ENCODE results near the gene MLIP.
"Not testable (repeated sequence)": the region's sequence is repeated elsewhere in the genome, so short reads cannot be mapped to it uniquely, and the experiment has no call there.

The MLIP gene

GRCh38 chr6:54196905-54197304 lies 85.7 kb downstream of the MLIP start:
- no peak overlapping the region for H4K8ac ChIP-seq (ENCODE audit: low read depth, low read length)
- H3K4me2 ChIP-seq (ENCODE audit: low read length) = no peak overlapping the region
- no peak overlapping the region for H2AK5ac ChIP-seq (ENCODE audit: low read length)
- H3K4me3 ChIP-seq (ENCODE audit: low read length) = no peak overlapping the region
- H3K18ac ChIP-seq (ENCODE audit: low read length) = no peak overlapping the region
- no peak overlapping the region for H3K23ac ChIP-seq (ENCODE audit: low read length)
- no peaks in the 10 kb centered on the region for H3K79me2 ChIP-seq (ENCODE audit: control insufficient read depth, insufficient read depth, low read length)
- no peak overlapping the region for H2BK120ac ChIP-seq (ENCODE audit: low read depth, low read length)
- no peaks in the 10 kb centered on the region for H3K79me1 ChIP-seq (ENCODE audit: low read length)
- no peak overlapping the region for H3K27ac ChIP-seq (ENCODE audit: low read depth, low read length)
- H3K4me1 ChIP-seq (ENCODE audit: control insufficient read depth, low read depth, low read length) = no peaks in the 10 kb centered on the region
- no peak overlapping the region for H3K56ac ChIP-seq (ENCODE audit: low read length)
- no peaks in the 10 kb centered on the region for H3K27me3 ChIP-seq (ENCODE audit: insufficient read depth, low read length, poor library complexity)
- no peaks in the 10 kb centered on the region for H3K36me3 ChIP-seq (ENCODE audit: control insufficient read depth, insufficient read depth, low read length)
- no peak overlapping the region for H3K4ac ChIP-seq (ENCODE audit: low read depth, low read length)
- H2BK5ac ChIP-seq (ENCODE audit: low read length) = no peak overlapping the region
- no peak overlapping the region for H3K9ac ChIP-seq (ENCODE audit: low read length)
- DNase-seq = no peak
- H2BK15ac ChIP-seq (replicated peaks; ENCODE audit: low read depth) = no peak overlapping the region
- H4K5ac ChIP-seq (ENCODE audit: low read length) = no peak overlapping the region
- no CpG with 5 or more reads among the region's 3 CpGs for WGBS (ENCODE audit: extremely low coverage, insufficient coverage, low lambda C conversion rate)

GRCh38 chr6:54198134-54198533 lies 86.9 kb downstream of the MLIP start:
- Histone ChIP-seq H3K18ac (ENCODE audit: low read length) (no peak overlapping the region), H3K4me1 (ENCODE audit: control insufficient read depth, low read depth, low read length) (no peaks in the 10 kb centered on the region), H3K4me3 (ENCODE audit: low read length) (no peak overlapping the region), H3K27me3 (ENCODE audit: insufficient read depth, low read length, poor library complexity) (no peaks in the 10 kb centered on the region), H4K8ac (ENCODE audit: low read depth, low read length) (peak overlapping the region; percentile 5), H3K56ac (ENCODE audit: low read length) (no peak overlapping the region), H2BK5ac (ENCODE audit: low read length) (no peak overlapping the region), H3K79me1 (ENCODE audit: low read length) (no peaks in the 10 kb centered on the region), H3K27ac (ENCODE audit: low read depth, low read length) (no peak overlapping the region), H4K5ac (ENCODE audit: low read length) (no peak overlapping the region), H3K4ac (ENCODE audit: low read depth, low read length) (no peak overlapping the region), H3K23ac (ENCODE audit: low read length) (no peak overlapping the region), H2BK120ac (ENCODE audit: low read depth, low read length) (no peak overlapping the region), H2AK5ac (ENCODE audit: low read length) (no peak overlapping the region), H3K79me2 (ENCODE audit: control insufficient read depth, insufficient read depth, low read length) (no peaks in the 10 kb centered on the region), H2BK15ac (replicated peaks; ENCODE audit: low read depth) (no peak overlapping the region), H3K4me2 (ENCODE audit: low read length) (no peak overlapping the region), H3K36me3 (ENCODE audit: control insufficient read depth, insufficient read depth, low read length) (no peaks in the 10 kb centered on the region), H3K9ac (ENCODE audit: low read length) (no peak overlapping the region)
- no peak for DNase-seq
- WGBS (ENCODE audit: extremely low coverage, insufficient coverage, low lambda C conversion rate) = no CpG with 5 or more reads among the region's 3 CpGs

GRCh38 chr6:54203474-54204035 lies 92.3 kb downstream of the MLIP start:
- H2BK120ac ChIP-seq (ENCODE audit: low read depth, low read length); DNase-seq; H3K79me2 ChIP-seq (ENCODE audit: control insufficient read depth, insufficient read depth, low read length); H4K8ac ChIP-seq (ENCODE audit: low read depth, low read length); H4K5ac ChIP-seq (ENCODE audit: low read length); H3K23ac ChIP-seq (ENCODE audit: low read length); H3K27ac ChIP-seq (ENCODE audit: low read depth, low read length); H3K9ac ChIP-seq (ENCODE audit: low read length); H3K4me3 ChIP-seq (ENCODE audit: low read length); H3K56ac ChIP-seq (ENCODE audit: low read length); H2BK5ac ChIP-seq (ENCODE audit: low read length); H2BK15ac ChIP-seq (replicated peaks; ENCODE audit: low read depth); H2AK5ac ChIP-seq (ENCODE audit: low read length); H3K36me3 ChIP-seq (ENCODE audit: control insufficient read depth, insufficient read depth, low read length); H3K4me2 ChIP-seq (ENCODE audit: low read length); H3K4ac ChIP-seq (ENCODE audit: low read depth, low read length); H3K4me1 ChIP-seq (ENCODE audit: control insufficient read depth, low read depth, low read length); H3K79me1 ChIP-seq (ENCODE audit: low read length); H3K27me3 ChIP-seq (ENCODE audit: insufficient read depth, low read length, poor library complexity): not testable (repeated sequence)
- WGBS (ENCODE audit: extremely low coverage, insufficient coverage, low lambda C conversion rate) = no CpG with 5 or more reads among the region's 16 CpGs
- peak overlapping the region; percentile 28 for H3K18ac ChIP-seq (ENCODE audit: low read length)

DNA sequence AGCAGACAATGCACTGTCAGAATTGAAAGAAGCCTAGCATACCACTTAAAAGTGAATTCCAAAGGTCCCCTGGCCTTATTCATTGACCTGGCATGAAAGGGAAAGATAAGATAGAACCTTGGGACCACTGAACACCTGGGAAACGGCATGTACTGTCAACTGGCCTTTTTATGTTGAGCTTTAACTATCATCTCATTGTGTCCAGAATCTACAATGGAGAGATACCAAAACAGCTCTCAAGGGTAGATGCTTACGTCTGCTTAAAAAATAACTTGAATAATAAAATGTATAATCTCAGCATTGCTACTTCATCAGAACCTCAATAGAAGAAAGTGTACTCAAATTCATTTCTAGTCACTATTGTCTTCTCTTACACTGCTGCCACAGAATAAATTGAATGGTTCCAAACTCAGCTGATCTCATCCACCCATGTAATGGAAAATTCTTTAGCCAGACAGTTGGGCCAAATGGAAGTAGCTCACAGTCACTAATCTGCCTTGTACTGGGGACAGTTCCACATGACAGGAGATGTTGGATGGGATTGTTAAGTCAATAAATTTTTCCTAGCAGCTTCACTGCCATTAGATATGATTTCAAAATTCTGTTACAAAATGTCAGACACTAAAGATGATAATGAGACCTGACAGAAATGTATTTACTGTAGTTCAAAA lies 93.8 kb downstream of the MLIP start:
- H3K4ac ChIP-seq (ENCODE audit: low read depth, low read length) = no peak overlapping the region
- H3K9ac ChIP-seq (ENCODE audit: low read length) = no peak overlapping the region
- no peak overlapping the region for H2AK5ac ChIP-seq (ENCODE audit: low read length)
- DNase-seq = peak; percentile 54
- no peaks in the 10 kb centered on the region for H3K27me3 ChIP-seq (ENCODE audit: insufficient read depth, low read length, poor library complexity)
- no peak overlapping the region for H3K27ac ChIP-seq (ENCODE audit: low read depth, low read length)
- H4K8ac ChIP-seq (ENCODE audit: low read depth, low read length) = no peak overlapping the region
- no CpG with 5 or more reads among the region's 2 CpGs for WGBS (ENCODE audit: extremely low coverage, insufficient coverage, low lambda C conversion rate)
- H3K18ac ChIP-seq (ENCODE audit: low read length) = no peak overlapping the region
- no peaks in the 10 kb centered on the region for H3K79me2 ChIP-seq (ENCODE audit: control insufficient read depth, insufficient read depth, low read length)
- H3K23ac ChIP-seq (ENCODE audit: low read length) = no peak overlapping the region
- H4K5ac ChIP-seq (ENCODE audit: low read length) = no peak overlapping the region
- no peak overlapping the region for H2BK5ac ChIP-seq (ENCODE audit: low read length)
- no peaks in the 10 kb centered on the region for H3K4me1 ChIP-seq (ENCODE audit: control insufficient read depth, low read depth, low read length)
- no peak overlapping the region for H2BK15ac ChIP-seq (replicated peaks; ENCODE audit: low read depth)
- H3K36me3 ChIP-seq (ENCODE audit: control insufficient read depth, insufficient read depth, low read length) = no peaks in the 10 kb centered on the region
- no peak overlapping the region for H3K56ac ChIP-seq (ENCODE audit: low read length)
- H3K79me1 ChIP-seq (ENCODE audit: low read length) = no peaks in the 10 kb centered on the region
- no peak overlapping the region for H2BK120ac ChIP-seq (ENCODE audit: low read depth, low read length)
- H3K4me3 ChIP-seq (ENCODE audit: low read length) = no peak overlapping the region
- H3K4me2 ChIP-seq (ENCODE audit: low read length) = no peak overlapping the region

DNA sequence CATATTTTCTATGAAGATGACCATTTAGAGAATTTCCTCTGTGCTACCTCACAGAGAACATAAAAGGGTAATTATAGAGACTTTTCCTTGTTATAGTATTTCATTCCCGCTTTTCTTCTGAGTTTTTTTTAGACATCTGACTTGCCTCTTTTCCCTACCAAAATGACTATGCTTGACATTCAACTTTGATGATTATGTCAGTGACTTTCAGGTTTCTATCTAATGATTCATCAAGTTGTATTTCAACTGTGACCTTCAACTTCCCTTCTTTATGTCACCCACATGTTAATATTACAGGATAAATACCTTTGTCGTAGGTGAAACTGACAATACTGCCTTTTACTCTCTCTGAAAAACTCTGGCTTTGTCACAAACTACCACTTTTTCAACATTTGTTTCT lies 95.3 kb downstream of the MLIP start:
- no peaks in the 10 kb centered on the region for H3K27me3 ChIP-seq (ENCODE audit: insufficient read depth, low read length, poor library complexity)
- no peak overlapping the region for H3K4me3 ChIP-seq (ENCODE audit: low read length)
- H3K79me1 ChIP-seq (ENCODE audit: low read length) = no peaks in the 10 kb centered on the region
- H4K5ac ChIP-seq (ENCODE audit: low read length) = no peak overlapping the region
- no peak for DNase-seq
- H2BK15ac ChIP-seq (replicated peaks; ENCODE audit: low read depth) = no peak overlapping the region
- no peak overlapping the region for H3K9ac ChIP-seq (ENCODE audit: low read length)
- H3K4ac ChIP-seq (ENCODE audit: low read depth, low read length) = no peak overlapping the region
- no peak overlapping the region for H3K18ac ChIP-seq (ENCODE audit: low read length)
- H4K8ac ChIP-seq (ENCODE audit: low read depth, low read length) = no peak overlapping the region
- H3K56ac ChIP-seq (ENCODE audit: low read length) = no peak overlapping the region
- H3K23ac ChIP-seq (ENCODE audit: low read length) = no peak overlapping the region
- H3K4me2 ChIP-seq (ENCODE audit: low read length) = no peak overlapping the region
- no peak overlapping the region for H3K27ac ChIP-seq (ENCODE audit: low read depth, low read length)
- H3K4me1 ChIP-seq (ENCODE audit: control insufficient read depth, low read depth, low read length) = no peaks in the 10 kb centered on the region
- no peak overlapping the region for H2BK5ac ChIP-seq (ENCODE audit: low read length)
- no peak overlapping the region for H2BK120ac ChIP-seq (ENCODE audit: low read depth, low read length)
- no peaks in the 10 kb centered on the region for H3K36me3 ChIP-seq (ENCODE audit: control insufficient read depth, insufficient read depth, low read length)
- no peak overlapping the region for H2AK5ac ChIP-seq (ENCODE audit: low read length)
- no CpG with 5 or more reads among the region's 2 CpGs for WGBS (ENCODE audit: extremely low coverage, insufficient coverage, low lambda C conversion rate)
- no peaks in the 10 kb centered on the region for H3K79me2 ChIP-seq (ENCODE audit: control insufficient read depth, insufficient read depth, low read length)

GRCh38 chr6:54209983-54210382 lies 98.7 kb downstream of the MLIP start:
- not testable (repeated sequence) for H3K36me3 ChIP-seq (ENCODE audit: control insufficient read depth, insufficient read depth, low read length); H2BK5ac ChIP-seq (ENCODE audit: low read length); DNase-seq; H3K27ac ChIP-seq (ENCODE audit: low read depth, low read length); H3K18ac ChIP-seq (ENCODE audit: low read length); H3K79me2 ChIP-seq (ENCODE audit: control insufficient read depth, insufficient read depth, low read length); H4K5ac ChIP-seq (ENCODE audit: low read length); H3K4me3 ChIP-seq (ENCODE audit: low read length); H3K79me1 ChIP-seq (ENCODE audit: low read length); H3K23ac ChIP-seq (ENCODE audit: low read length); H3K9ac ChIP-seq (ENCODE audit: low read length); H2BK15ac ChIP-seq (replicated peaks; ENCODE audit: low read depth); H3K4me2 ChIP-seq (ENCODE audit: low read length); H2AK5ac ChIP-seq (ENCODE audit: low read length); H2BK120ac ChIP-seq (ENCODE audit: low read depth, low read length); H3K56ac ChIP-seq (ENCODE audit: low read length); H3K27me3 ChIP-seq (ENCODE audit: insufficient read depth, low read length, poor library complexity); H3K4ac ChIP-seq (ENCODE audit: low read depth, low read length); H3K4me1 ChIP-seq (ENCODE audit: control insufficient read depth, low read depth, low read length); H4K8ac ChIP-seq (ENCODE audit: low read depth, low read length)
- WGBS (ENCODE audit: extremely low coverage, insufficient coverage, low lambda C conversion rate) = no CpG with 5 or more reads among the region's 7 CpGs
